Testis (tissue), 3 donors: ENCODE data around the gene ARHGAP32. TPM values are rescaled to one million over a fixed set of nuclear protein-coding genes. Genes with fewer than 3 reads are reported as not detected.

Experiments
- DNase-seq: peaks from one replicate; pipeline ENCODE4 v3.0.0-alpha.2; 2019
- H3K27ac ChIP-seq, 2 donors: fragments of 200-600 bp; sonication (generic); one replicate each; pipeline ENCODE4 v1.5.1; 2019
- H3K27me3 ChIP-seq: fragments of 200-600 bp; sonication (generic); one replicate; pipeline ENCODE4 v1.5.1; 2019
- H3K36me3 ChIP-seq: fragments of 200-600 bp; sonication (generic); one replicate; pipeline ENCODE4 v1.5.1; 2017; ENCODE audit warnings: low read depth; ENCODE audit errors: missing control alignments
- H3K4me1 ChIP-seq: fragments of 200-600 bp; sonication (generic); one replicate; pipeline ENCODE4 v1.5.1; 2019
- H3K4me3 ChIP-seq, 2 donors: fragments of 200-600 bp; sonication (generic); one replicate each; pipeline ENCODE4 v1.5.1; 2017 to 2019
- H3K9me3 ChIP-seq: fragments of 200-600 bp; sonication (generic); one replicate; pipeline ENCODE4 v1.5.1; 2017
- CTCF ChIP-seq, 3 experiments: fragments of 450-650 bp in 2 of 3; fragments of 200-600 bp in 1 of 3; sonication (generic) in 1 of 3; IDR thresholded peaks; one replicate each; pipeline ENCODE4 v1.5.1; 2016 to 2019; ENCODE audit warnings: antibody characterized with exemption in 3 of 3, mild to moderate bottlenecking in 2 of 3, moderate library complexity in 1 of 3
- POLR2A ChIP-seq: fragments of 450-650 bp; IDR thresholded peaks from one replicate; pipeline ENCODE4 v1.6.1; 2017; ENCODE audit warnings: antibody characterized with exemption, mild to moderate bottlenecking, moderate library complexity
- WGBS, 2 donors: methylation state at CpG; one replicate each; pipeline ENCODE4 v1.1.5; 2018; 5-methylcytosine and 5-hydroxymethylcytosine counted together
- intact Hi-C: fragments of 100-400 bp; cut with DNase I; formaldehyde crosslinking; loops from one replicate; pipeline ENCODE4 v1.15.1; 2023; ENCODE audit warnings: low total_unique reads
- polyA plus RNA-seq: library from polyadenylated mRNA; stranded (reverse); fragments of 350-450 nt; fragmentation: Illumina TruSeq; extraction: RNeasy Lipid Tissue Mini Kit (QIAGEN cat#74804); gene quantifications from one replicate; pipeline ENCODE4 v1.2.3, GENCODE V29; 2014; ENCODE audit warnings: low read depth, low replicate concordance; ENCODE audit not compliant: insufficient read depth
- total RNA-seq, 2 donors: library from RNA; depleted of rRNA; stranded (reverse); fragments of >200 nt; gene quantifications; one replicate each; pipeline ENCODE4 v1.2.3, GENCODE V29; 2016

The ARHGAP32 gene
- total and polyA plus RNA-seq, 3 donors from 2014 or later: 33.0 to 58.1 (median 53.8) TPM

GRCh38 chr11:128949791-128950454 is 242.2 kb downstream of the ARHGAP32 start:
- no peak overlapping the region for H3K27ac ChIP-seq
- H3K4me3 ChIP-seq: no peak overlapping the region
- H3K9me3 ChIP-seq: no peaks in the 10 kb centered on the region
- no peaks in the 10 kb centered on the region for H3K4me1 ChIP-seq
- no peaks in the 10 kb centered on the region for H3K27me3 ChIP-seq
- TF ChIP-seq POLR2A (no peak), CTCF (IDR thresholded peaks at IDR 0.05) (no peak)
- DNase-seq: no peak
- WGBS, 2 donors: 77% methylated on average over 13 of the region's 13 CpGs
- intact Hi-C loops: no loop called here
- H3K36me3 ChIP-seq: no peaks in the 10 kb centered on the region

- Histone ChIP-seq H3K4me3 (no peak overlapping the region), H3K27ac (no peak overlapping the region), H3K4me1 (no peaks in the 10 kb centered on the region), H3K27me3 (no peaks in the 10 kb centered on the region), H3K9me3 (no peaks in the 10 kb centered on the region), H3K36me3 (no peaks in the 10 kb centered on the region)
- intact Hi-C loops: no loop called here
- TF ChIP-seq CTCF (IDR thresholded peaks at IDR 0.05): no peak
- TF ChIP-seq POLR2A: no peak
- DNase-seq: no peak
- WGBS, 2 donors: 70 to 73% methylated on average over 3 of the region's 3 CpGs
Observed at GRCh38 chr11:128948583-128948982, 243.5 kb downstream of the ARHGAP32 start.

- WGBS, 2 donors: 73 to 85% methylated on average over 2 of the region's 2 CpGs
Observed at GRCh38 chr11:128947773-128948172, 244.4 kb downstream of the ARHGAP32 start.

GRCh38 chr11:128946648-128947047 is 245.5 kb downstream of the ARHGAP32 start:
- Histone ChIP-seq H3K36me3 (no peaks in the 10 kb centered on the region), H3K27ac (no peak overlapping the region), H3K27me3 (no peaks in the 10 kb centered on the region), H3K4me1 (no peaks in the 10 kb centered on the region), H3K9me3 (no peaks in the 10 kb centered on the region), H3K4me3 (no peak overlapping the region)
- intact Hi-C loops: no loop called here
- TF ChIP-seq CTCF (IDR thresholded peaks at IDR 0.05): no peak
- no peak for TF ChIP-seq POLR2A
- WGBS, 2 donors: 99 to 100% methylated on average over 2 of the region's 2 CpGs
- DNase-seq: no peak

More at GRCh38 chr11:128947773-128948172, 244.4 kb downstream of the ARHGAP32 start:
- no peak overlapping the region for H3K4me3 ChIP-seq
- no peaks in the 10 kb centered on the region for H3K36me3 ChIP-seq
- intact Hi-C loops: no loop called here
- no peak for DNase-seq
- TF ChIP-seq CTCF (IDR thresholded peaks at IDR 0.05) (no peak), POLR2A (no peak)
- H3K4me1 ChIP-seq: no peaks in the 10 kb centered on the region
- H3K9me3 ChIP-seq: no peaks in the 10 kb centered on the region
- H3K27ac ChIP-seq: no peak overlapping the region
- no peaks in the 10 kb centered on the region for H3K27me3 ChIP-seq

GRCh38 chr11:128943428-128943976 is 248.6 kb downstream of the ARHGAP32 start:
- WGBS, 2 donors: 75 to 79% methylated on average over 15 to 16 of the region's 16 CpGs
- H3K4me3 ChIP-seq: no peak overlapping the region
- no peak for TF ChIP-seq CTCF (IDR thresholded peaks at IDR 0.05)
- TF ChIP-seq POLR2A: no peak
- no peaks in the 10 kb centered on the region for H3K27me3 ChIP-seq
- DNase-seq: no peak
- H3K36me3 ChIP-seq: no peaks in the 10 kb centered on the region
- no peaks in the 10 kb centered on the region for H3K4me1 ChIP-seq
- H3K9me3 ChIP-seq: no peaks in the 10 kb centered on the region
- intact Hi-C loops: loop anchor here (5.0 kb wide), 1 partner anchor 61 kb away; no protein-coding TSS in a partner anchor
- H3K27ac ChIP-seq: no peak overlapping the region
